Stimulated activated CD8-positive, alpha-beta memory T cell treated with anti-CD3 and anti-CD28 coated beads, Interleukin-7, amount 100 ng/mL, for 1 hour (primary cell): ENCODE results near the gene CUBN.

ENCODE experiments used
- DNase-seq, 2 donors: peaks; one replicate each; pipeline ENCODE4 v3.0.0-alpha.2; 2020; ENCODE audit warnings: low read depth in 2 of 2

The CUBN gene

DNA sequence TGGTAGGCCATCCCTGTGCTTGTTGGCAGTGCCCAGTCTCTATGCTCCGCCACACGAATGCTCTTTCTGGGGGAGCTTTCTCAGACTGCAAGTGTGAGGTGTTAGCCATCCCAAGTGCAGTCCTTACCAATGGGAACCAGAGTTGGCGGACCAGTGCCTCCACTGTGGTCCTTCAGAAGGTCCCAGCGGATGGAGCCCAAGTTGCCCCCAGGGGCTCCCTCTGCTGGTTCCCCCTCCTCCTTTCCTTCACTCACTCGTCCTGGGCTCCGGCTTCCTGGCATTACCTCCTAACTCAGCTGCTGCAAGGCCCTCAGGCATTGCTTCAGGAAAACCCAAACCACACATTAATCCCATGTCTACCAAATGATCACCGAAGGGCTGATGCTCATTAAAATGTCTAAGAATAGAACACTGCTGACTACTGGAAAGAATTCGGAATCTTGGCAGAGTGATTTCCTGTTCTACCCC is 139.8 kb downstream of the CUBN start:
- DNase-seq, result no peak

DNA sequence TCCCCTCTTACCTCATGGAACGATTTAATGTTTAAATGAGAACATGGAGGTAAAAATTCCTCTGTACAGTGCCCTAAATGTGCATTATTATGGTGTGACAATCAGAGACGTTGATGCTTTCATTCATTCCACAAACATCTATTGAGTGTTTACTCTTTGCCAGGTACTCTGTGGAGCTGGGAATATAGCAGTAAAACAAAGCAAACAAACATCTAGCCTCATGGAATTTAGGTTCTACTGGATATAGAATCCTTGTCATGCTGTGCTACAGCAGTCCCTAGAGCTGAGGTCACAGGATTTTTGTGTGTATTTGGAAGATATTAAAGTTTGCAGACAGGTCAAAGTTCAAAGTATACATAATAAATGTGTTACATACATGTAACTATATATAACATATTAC is 140.7 kb downstream of the CUBN start:
- DNase-seq, result no peak

DNA sequence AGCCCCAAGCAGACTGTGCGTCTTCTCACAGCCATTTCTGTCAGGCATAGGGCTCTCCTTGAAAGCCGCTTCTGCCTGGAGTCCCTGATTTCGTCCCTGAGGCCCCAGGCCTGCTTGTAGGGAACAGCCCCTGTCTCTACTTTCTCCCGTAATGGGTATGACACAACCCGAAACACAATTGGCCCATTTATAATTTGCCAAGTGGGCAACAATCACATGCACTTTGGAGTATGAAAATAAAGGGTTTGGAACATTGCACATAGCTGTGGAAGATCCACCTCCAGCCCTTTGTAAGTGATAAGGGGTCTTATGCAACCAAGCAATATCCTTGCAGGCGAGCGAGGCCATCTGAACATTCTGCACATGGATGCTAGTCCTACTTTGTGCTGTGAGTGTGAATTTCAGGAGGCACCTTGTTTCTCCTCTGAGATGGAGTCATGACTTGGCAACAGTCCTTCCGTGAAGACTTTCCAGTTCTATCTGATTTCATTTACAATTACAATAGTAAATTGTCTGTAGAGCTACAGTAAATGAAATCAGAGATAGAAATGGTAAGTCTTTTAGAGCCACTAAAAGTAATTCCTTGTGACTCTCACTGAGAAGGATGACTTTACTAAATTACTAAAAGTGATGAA is 141.5 kb downstream of the CUBN start:
- no peak for DNase-seq

DNA sequence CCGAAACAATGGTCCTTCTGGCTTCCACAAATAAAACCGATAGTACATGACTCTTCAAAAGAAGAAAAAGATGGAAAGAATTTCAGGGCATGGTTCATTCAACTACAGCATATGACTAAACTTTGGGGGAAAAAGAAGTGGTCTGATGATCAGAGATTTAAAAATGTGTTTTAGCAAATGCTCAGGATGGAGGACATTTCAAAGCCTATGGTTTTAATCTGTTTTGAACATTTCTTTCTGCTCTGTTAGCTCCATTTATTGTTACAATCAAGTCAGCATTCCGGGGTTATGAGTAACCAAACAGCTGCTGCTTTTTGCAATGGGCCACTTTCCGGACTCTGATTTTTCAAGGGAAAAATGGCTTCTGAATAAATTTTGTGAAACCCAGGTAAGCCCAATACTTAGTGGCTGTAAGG is 142.4 kb downstream of the CUBN start:
- no peak for DNase-seq

DNA sequence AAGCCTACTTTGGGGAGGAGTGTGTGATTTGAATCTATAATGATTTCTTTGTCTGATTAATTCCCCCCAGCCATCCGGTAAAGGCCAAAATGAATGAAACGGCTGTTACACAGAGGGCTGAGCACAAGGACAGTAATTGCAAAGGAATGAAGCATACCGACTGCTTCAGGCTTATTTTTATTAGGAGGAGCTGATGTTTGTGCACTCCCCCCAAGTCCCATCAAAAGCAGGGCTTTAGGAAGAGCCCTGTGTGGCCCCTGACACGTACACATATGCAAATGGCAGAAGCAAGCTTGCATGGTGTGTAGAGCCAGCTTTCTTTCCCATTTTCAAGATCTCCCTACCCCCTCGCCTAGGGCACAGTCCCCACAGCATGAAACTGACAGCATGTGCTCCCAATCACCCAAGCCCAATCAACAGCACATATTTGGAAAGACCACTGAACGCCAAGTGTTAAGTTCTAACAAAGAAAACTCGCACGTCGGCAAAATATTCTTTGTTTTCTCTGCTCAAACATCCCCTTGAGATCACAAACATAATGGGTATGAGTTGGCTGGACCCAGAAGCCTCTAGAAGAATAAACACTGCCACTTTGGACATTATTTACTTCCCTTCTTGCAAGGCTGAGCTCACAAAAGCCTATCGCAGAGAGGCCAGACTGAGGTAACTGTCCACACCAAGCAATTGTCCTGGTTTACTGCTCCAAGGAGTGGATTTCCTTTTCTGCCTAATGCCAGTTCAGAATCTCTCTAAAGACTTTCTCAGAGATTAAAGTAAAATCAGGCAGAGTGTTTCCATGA is 143.0 kb downstream of the CUBN start:
- no peak for DNase-seq

DNA sequence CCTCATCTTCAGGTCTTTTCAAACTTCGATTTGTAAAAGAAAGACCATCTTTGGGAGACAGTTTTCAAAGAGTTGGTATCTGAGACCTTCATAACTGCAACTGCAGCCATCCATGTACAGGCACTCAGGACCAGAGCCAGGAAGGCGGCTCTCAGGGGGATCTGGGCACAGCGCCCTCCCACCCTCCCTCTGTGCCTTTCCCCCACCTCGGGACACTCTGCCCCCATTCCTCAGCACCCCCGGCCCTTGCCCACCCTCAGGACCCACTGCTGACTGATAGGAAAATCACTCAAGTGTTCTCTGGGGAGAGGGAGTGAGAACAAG is 143.6 kb downstream of the CUBN start:
- DNase-seq, result no peak

DNA sequence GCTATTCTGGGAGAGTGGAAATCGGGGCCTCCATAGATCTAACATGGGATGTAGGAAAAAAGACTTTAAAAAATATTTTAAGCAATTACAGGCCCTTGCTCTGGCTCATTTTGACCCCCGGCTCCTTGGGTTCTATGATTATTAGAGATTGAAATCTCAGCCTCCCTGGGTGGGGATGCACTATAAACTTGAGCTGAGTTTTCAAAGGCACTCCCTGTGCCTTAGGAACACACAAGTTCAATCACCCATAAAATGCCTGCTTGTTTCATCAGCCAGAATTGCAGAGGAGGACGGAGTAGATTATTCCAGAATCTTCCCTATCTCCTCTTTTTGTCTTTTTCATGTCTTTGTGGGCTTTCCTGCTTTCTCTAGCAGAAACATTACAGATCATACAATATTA is 145.4 kb downstream of the CUBN start:
- DNase-seq, result no peak

DNA sequence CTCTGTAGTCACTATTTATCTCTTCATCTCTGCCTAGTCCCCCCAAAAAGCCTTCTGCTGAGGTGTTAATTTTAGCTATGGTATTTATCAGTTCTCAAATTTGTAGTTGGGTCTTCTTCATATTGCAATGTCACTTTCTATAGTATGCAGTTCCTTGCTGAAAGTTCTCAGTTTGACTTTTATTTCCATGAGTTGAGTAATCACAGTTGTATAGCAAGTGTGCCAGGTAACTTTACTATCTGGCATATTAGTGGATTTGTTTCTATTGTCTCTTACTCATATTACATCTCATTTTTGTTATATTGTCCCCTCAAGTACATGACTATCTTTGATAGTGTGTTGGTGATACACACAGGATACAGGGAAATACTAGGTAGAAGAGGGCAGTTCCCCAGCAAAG is 152.8 kb downstream of the CUBN start:
- DNase-seq, result no peak

DNA sequence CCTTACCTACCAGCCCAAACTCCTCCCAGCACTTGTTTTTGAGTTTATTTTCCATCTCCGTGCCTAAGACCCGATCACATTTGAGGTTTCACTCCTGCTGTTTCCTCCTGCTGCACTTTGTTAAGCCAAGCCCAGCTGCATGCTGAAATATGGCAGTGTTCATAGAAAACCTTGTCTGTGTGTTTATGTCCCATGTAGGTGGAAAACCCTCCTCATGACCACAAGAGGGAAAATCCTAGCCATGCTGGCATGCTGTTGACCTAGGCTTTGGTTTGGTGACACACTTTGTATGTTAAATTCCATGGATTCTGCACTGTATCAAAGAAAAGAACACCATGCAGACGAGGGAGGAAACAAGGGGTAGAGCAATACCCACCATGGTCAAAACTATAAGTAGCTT is 154.4 kb downstream of the CUBN start:
- no peak for DNase-seq

DNA sequence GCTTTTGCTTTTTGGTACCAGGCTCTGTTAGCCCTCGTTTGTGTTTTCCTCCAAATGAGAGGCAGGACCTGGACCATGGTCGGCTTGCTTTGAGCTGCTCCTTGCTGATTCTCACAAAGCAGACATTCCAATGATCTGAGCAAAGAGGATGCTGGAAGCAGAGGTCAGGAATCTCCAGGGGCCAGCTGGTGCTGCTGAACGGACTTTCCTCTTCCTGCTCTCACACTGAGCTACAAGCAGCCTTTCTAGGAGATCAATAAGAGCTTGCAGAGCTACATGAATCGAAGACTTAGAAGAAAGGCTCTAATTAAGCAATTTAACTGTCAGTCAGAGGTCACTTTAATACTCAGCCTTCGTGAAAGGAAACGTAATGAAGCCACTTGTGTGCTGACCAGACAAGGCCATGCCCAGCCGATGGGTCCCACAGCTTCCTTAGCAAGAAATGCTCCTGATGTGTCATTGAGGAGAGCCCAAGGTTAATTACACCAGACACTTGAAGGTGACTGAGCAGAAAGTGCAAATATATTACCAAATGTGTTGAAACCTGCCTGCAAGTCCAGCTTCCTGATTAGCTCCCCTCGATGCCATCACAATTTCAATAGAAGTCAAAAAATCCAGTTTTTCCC is 161.1 kb downstream of the CUBN start:
- no peak for DNase-seq

DNA sequence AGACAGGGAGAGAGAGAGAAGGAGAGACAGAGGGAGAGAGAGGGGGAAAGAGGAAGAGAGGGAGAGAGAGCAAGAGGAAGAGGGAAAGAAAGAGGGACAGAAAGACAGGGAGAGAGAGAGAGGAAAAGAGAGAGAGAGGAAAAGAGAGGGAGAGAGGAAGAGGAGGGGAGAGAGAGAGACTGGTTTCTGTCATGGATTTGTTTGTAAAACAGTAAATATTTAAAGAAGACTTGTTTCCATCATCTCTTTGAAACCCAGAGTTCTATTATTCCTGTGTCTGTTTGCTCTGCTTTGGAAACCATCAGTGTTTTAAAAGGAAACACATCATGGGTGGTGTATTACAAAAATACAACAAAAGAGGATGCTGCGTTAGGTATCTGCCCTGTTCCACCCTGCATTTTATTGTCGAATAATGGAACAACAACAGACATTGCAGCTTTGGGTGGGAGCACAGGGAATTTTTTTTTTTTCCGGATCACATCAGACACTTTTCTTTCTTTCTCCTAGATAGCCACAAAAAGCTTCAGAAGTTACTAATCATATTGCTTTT is 161.7 kb downstream of the CUBN start:
- DNase-seq, result no peak

DNA sequence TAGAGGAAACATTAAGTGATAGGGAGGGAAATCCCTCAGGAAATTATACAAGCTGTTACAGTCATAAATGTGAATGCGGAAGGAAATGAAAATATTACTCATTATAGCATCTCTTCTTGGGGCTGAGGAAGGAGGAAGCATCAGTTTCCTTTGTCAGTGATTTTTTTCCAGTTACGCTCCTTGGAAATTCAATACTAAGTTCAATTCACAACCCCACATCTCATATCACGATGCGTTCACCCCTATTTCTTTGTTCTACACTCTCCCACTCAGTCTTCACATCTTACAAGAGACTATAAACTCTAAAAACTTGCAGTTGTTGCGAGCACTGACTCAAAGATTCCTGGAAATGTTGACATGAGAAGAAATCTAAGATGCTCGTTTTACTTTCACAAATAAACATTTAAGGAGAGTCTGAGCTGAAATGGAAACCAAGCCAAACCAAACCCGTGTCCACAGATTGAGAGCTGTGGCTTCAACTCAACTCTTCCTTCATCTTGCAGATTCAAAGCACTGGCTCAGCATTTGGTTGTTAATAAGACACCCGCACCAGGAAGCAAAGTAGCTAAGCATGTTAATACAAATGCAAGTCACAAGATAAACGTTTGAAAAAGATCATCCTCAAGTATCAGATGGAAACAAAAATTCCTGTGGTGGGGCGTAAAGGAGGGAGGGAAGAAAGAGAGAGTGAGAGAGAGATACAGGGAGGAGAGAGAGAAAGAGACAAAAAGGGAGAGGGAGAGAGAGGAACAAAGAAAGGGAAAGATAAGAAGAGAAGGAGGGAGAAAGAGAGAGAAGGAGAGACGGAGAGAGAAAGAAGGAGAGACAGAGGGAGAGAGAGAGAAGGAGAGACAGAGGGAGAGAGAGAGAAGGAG is 162.4 kb downstream of the CUBN start:
- DNase-seq, result no peak

DNA sequence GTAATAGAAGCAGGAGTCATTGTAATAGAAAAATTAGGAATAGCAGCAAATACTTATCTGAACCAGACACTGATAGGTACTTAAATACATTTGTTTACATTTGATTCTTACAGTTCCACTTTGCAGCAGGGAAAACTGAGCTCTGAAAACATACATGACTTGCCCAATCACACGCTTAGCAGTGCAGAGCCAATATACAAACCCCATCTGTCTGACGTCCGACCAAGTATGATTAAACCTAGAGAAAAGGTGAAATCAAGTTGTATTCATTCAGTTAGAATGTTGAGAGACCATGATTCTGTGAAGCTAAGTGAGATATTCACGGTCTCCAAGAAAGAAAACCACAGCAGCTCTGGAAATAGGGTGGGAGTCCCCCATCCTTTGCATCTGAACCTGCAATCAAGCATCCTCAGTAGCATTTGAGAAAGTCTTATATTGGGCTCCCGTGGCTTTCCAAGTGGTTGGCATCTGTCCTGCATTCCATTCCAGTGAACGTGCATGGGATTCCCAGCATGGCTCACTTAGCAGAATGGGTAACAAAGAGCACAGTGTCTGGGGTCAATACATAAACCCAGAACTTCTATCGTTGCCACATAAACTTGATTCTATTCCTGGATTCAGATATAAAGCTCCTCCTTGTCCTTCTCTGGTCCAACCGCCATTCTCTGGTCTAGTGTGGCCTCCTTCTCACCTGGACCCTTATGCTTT is 163.7 kb downstream of the CUBN start:
- DNase-seq, result no peak

DNA sequence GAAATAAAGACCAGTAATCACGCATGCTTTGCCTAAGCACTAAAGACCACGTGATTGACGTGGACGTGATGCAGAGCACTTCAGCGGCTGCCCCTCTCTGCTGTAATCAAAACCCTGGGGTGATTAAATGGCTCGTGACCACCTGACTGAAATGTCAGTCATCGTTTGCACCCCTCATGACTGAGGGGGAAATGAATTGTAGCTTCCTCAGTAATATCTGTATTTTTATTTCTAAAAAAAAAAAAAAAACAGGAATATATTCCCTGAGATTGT is 164.3 kb downstream of the CUBN start:
- no peak for DNase-seq

DNA sequence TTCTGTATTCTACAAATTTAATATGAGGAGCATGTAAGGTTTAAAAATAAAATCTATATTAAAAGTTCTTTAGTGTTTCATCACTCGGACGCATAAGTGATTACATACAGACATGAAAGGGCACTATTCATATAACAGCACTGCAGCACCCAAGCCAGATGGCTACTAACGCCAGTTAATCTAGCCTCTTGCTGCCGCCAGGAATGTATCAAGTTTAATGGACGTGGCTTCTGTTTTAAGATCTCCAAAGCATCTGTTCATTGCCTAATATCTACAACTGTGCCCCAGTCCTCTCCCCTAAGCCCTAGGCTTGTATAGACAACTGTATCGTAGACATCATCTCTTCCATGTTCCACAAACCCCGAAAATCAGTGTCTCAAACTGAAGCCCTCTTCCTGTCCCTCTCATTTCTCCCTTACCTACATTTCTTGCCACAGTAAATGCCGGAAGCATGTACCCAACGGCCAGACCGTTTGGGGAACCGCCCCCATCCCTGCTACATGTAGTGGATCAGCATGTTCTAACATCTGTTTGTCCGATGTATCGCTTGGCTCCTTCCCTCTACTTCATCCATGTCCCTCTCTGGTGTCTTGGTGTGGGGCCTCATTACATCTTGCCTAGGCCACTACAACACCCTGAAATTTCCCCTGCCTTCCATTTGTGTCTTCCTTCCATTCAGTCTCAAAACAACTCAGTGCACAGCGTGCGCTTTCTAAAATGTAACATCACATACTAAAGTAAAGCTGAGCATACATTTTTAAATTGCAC is 164.9 kb downstream of the CUBN start:
- DNase-seq, result no peak

DNA sequence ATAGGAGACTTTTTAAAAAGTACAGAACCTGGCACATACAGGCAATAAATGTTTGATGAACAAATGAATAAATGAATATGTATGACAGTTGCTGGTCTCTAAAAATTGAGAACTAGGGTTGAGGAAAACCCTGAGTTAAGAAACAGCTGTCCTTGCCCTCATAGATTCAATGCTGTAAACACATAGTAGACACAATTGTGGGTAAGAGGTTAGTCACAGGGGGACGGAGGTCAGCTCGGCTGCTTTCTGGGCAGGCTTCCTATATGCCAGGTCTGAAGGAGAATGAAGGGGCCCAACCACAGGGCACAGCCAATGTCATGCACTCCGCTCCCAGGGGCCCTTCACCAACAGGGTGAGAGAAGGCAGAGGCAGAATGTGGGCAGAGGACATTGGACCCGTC is 169.1 kb downstream of the CUBN start:
- DNase-seq, result no peak

DNA sequence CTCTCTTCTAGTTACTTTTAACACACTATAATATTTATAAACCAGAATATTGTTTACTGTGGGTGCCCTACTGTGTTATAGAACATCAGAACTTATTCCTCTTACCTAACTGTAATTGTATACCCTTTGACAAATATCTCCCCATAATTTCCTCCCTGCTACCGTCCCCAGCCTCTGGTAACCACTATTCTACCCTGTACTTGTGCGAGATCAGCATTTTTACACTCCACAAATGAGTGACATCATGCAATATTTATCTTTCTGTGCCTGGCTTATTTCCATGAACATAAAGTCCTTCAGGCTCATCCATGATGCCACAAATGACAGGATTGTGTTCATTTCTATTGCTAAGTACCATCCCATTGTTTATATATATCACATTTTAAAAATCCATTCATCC is 172.6 kb downstream of the CUBN start:
- DNase-seq, result no peak

DNA sequence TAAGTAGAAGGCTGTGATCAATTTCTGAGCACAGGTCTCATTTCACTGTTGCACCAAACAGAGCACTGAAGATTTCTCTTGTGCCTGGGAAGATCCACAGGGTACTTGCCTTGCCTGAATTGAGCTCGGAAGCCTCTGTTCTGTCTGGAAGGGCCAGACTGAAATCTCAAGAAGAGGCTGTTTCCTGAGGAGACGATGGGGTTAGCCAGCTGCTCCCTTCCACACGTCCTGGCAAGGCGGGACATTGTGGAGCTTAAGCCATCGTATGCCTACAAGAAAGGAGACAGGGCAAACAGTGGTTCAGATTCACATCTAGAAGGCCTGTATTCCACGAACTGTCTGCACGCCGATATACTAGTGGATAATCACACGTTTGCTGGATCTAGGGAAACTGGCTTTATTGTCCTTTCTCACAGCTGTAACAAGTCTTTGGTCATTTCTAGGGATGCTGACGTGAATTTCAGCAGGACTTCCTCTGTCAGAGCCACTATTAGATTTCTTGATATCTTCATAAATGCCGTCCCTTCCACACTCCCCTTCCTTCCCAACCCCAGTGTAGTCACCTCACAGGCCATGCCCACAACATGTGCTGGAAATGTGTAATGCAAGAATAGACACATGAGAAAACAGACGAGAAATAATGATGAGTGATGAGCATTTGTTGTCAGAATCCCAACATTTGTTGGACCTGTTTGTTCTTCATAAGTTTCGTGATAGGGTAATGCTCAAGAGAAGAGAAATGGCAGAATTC is 175.2 kb downstream of the CUBN start:
- no peak for DNase-seq

DNA sequence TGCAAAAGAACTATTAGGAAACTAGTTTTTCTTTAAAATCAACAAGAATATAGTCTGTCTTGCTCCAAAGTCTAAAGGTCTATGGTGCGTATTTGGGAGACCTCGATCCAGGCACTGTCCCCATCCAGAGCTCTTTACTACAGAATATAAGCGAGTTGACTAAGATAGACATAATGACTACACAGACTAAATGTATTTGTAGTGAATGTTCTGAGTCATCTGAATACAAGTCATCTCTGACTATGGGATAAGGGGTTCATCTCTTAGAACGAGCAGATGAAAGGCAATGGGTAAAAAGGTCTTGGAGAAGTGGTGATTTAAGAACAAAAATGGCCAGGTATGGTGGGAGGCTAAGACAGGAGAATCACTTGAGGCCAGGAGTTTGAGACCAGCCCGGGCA is 176.3 kb downstream of the CUBN start:
- DNase-seq, result no peak

DNA sequence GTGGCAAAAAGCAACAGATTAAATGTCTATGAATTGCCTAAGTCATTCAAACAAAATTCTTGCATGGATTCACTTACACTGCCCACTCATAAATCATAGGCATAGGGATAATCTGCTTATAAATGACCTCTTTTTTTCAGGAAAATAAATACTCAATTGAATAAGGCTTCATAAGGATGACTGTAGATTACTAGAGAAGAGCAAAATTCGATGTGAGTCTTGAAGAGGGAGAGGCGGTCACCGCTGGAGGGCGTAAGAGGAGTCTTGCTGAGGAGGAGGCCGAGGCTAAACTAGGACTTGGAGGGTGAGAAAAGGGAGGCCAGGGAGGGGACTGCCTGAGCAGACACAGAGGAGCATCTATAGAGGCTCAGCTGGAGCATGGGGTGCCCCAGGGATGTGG is 177.0 kb downstream of the CUBN start:
- no peak for DNase-seq
